Upper lobe of right lung (tissue), 1 donor: ENCODE results near the gene STX1B. TPM values are rescaled to one million over a fixed set of nuclear protein-coding genes. Genes with fewer than 3 reads are reported as not detected.
A peak's percentile ranks its signal among the peaks of the same experiment; 100 is the strongest.

Experiments used
- ATAC-seq: fragments of 200-7000 bp; cut with Tn5 transposase; one replicate; pipeline ENCODE4 v1.9.1; 2020; ENCODE audit warnings: mild to moderate bottlenecking, moderate library complexity
- DNase-seq: peaks from one replicate; pipeline ENCODE4 v3.0.0-alpha.2; 2020
- H3K27ac ChIP-seq: fragments of 200-600 bp; one replicate; pipeline ENCODE4 v1.8.0; 2022
- H3K27me3 ChIP-seq: fragments of 200-600 bp; one replicate; pipeline ENCODE4 v1.8.0; 2022; ENCODE audit warnings: mild to moderate bottlenecking
- H3K36me3 ChIP-seq: fragments of 200-600 bp; one replicate; pipeline ENCODE4 v1.8.0; 2022
- H3K4me1 ChIP-seq: fragments of 200-600 bp; one replicate; pipeline ENCODE4 v1.8.0; 2022
- H3K4me3 ChIP-seq: fragments of 200-600 bp; one replicate; pipeline ENCODE4 v1.8.0; 2022; ENCODE audit warnings: mild to moderate bottlenecking
- H3K9me3 ChIP-seq: fragments of 200-600 bp; one replicate; pipeline ENCODE4 v1.8.0; 2022
- CTCF ChIP-seq: fragments of 200-600 bp; IDR thresholded peaks from one replicate; pipeline ENCODE4 v1.8.0; 2022; ENCODE audit warnings: antibody characterized with exemption
- intact Hi-C: fragments of 100-400 bp; cut with DNase I; formaldehyde crosslinking; loops from one replicate; pipeline ENCODE4 v1.11.0; 2022
- total RNA-seq: library from RNA; stranded (reverse); fragmentation: NEBNext Ultra II Directional; extraction: Animal tissue kit (Norgen Biotek cat#: 25700); gene quantifications from one replicate; pipeline ENCODE4 v1.2.1, GENCODE V29; 2021
- donor health status: DM: no; HTN: yes; CAD: no; lungs with severe emphysema.

The STX1B gene
- total RNA-seq, 1 donor from 2014 or later, result 0.58 TPM

GRCh38 chr16:30951193-30951592 lies 59.2 kb downstream of the STX1B start:
- Histone ChIP-seq H3K27ac (no peak overlapping the region), H3K4me3 (no peak overlapping the region), H3K4me1 (peaks cover 27% of the 10 kb centered on the region), H3K9me3 (no peaks in the 10 kb centered on the region), H3K36me3 (no peaks in the 10 kb centered on the region), H3K27me3 (no peaks in the 10 kb centered on the region)
- ATAC-seq (no peak), DNase-seq (no peak)
- intact Hi-C loops, result no loop called here
- TF ChIP-seq CTCF, result no peak

GRCh38 chr16:30950516-30951065 lies 59.8 kb downstream of the STX1B start:
- intact Hi-C loops, result no loop called here
- peaks cover 27% of the 10 kb centered on the region for H3K4me1 ChIP-seq
- H3K9me3 ChIP-seq, result no peaks in the 10 kb centered on the region
- no peaks in the 10 kb centered on the region for H3K36me3 ChIP-seq
- DNase-seq (no peak), ATAC-seq (no peak)
- H3K4me3 ChIP-seq, result peak overlapping the region; percentile 81
- no peak for TF ChIP-seq CTCF
- H3K27ac ChIP-seq, result peak overlapping the region; percentile 85
- H3K27me3 ChIP-seq, result no peaks in the 10 kb centered on the region

GRCh38 chr16:30949650-30950515 lies 60.6 kb downstream of the STX1B start:
- no peaks in the 10 kb centered on the region for H3K27me3 ChIP-seq
- no peaks in the 10 kb centered on the region for H3K9me3 ChIP-seq
- peaks cover 27% of the 10 kb centered on the region for H3K4me1 ChIP-seq
- ATAC-seq (peak; percentile 65), DNase-seq (peak; percentile 83)
- intact Hi-C loops, result no loop called here
- H3K4me3 ChIP-seq, result peak overlapping the region; percentile 81
- TF ChIP-seq CTCF, result peak; percentile 11
- no peaks in the 10 kb centered on the region for H3K36me3 ChIP-seq
- peak overlapping the region; percentile 85 for H3K27ac ChIP-seq

- peak; percentile 79 for ATAC-seq
- Histone ChIP-seq H3K4me3 (peak within 1 kb of the TSS; percentile 81), H3K9me3 (no peaks in the 10 kb centered on the region), H3K27me3 (no peaks in the 10 kb centered on the region), H3K4me1 (peaks cover 27% of the 10 kb centered on the region), H3K27ac (peak within 1 kb of the TSS; percentile 85), H3K36me3 (no peaks in the 10 kb centered on the region)
- intact Hi-C loops, result no loop called here
- DNase-seq, result peak; percentile 91
- TF ChIP-seq CTCF, result no peak
Observed at GRCh38 chr16:30948667-30949649, 61.5 kb downstream of the STX1B start, which contains the start of gene ORAI3. TSS of gene ORAI3 (plus strand) at chr16:30949068. CDS start at chr16:30949290, 222 bp downstream.

- TF ChIP-seq CTCF, result no peak
- peak overlapping the region; percentile 81 for H3K4me3 ChIP-seq
- peak overlapping the region; percentile 85 for H3K27ac ChIP-seq
- ATAC-seq (peak; percentile 65), DNase-seq (peak; percentile 87)
- H3K27me3 ChIP-seq, result no peaks in the 10 kb centered on the region
- no peaks in the 10 kb centered on the region for H3K9me3 ChIP-seq
- H3K4me1 ChIP-seq, result peaks cover 21% of the 10 kb centered on the region
- intact Hi-C loops, result no loop called here
- no peaks in the 10 kb centered on the region for H3K36me3 ChIP-seq
Observed at GRCh38 chr16:30947859-30948666, 62.4 kb downstream of the STX1B start.
